ENCODE results near the gene MAD1L1.

The MAD1L1 gene

DNA sequence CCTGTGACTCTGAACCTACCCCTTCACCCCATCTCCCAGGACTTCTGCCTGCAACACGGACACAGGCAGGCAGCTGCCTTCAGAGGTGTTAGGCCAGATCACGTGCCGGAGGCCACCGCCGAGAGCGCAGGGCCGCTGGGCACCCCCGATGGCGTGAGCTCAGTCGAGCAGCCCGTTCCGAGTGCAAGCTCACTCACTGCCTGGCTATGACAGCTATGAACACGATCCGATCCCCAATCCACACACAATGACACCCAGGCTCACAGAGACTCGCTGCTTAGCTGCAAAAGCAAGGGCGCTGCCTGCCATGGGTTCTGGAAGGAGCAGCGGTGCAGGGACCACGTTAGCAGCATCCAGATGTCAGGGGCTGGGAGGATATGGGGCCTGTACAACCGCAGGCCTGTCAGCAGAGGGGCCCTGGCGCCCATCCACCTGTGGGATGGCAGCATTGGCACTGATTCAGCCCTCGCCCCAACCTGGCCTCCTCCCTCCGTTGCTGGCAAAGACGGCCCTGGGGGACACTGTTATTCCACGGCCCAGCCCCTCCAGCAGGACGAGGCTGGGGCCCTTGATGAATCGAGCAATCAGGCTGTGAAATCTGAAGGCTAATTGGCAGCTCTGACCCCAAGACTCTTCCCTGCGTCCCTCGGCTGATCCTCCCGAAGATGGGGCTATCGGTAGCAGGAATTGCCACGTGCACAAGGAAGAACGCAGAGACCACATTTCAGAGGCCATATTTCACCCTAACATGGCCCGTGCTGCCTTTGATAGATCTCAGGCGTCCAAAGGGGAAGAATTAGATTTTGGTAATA, 332.6 kb downstream of the MAD1L1 start:
- H3K4me3 ChIP-seq: no peak overlapping the region
- TF ChIP-seq FOXP2 (optimal IDR thresholded peaks at IDR 0.05; ENCODE audit: control extremely low read depth, extremely low read length, insufficient read depth) (no peak), POLR2AphosphoS5 (IDR thresholded peaks at IDR 0.05; ENCODE audit: borderline replicate concordance, low read depth, low read length) (no peak), EZH2 (IDR thresholded peaks at IDR 0.05) (no peak)
- H3K9ac ChIP-seq (ENCODE audit: insufficient read length): no peak overlapping the region
- H3K36me3 ChIP-seq (ENCODE audit: insufficient read depth, low read length): no peaks in the 10 kb centered on the region
- DNase-seq (ENCODE audit: low read depth, low spot score): no peak
- H3K27ac ChIP-seq: no peak overlapping the region
- H3K9me3 ChIP-seq (ENCODE audit: low read depth, low read length): no peaks in the 10 kb centered on the region

GRCh38 chr7:1899196-1899595, 333.5 kb downstream of the MAD1L1 start:
- no peak for TF ChIP-seq POLR2AphosphoS5 (IDR thresholded peaks at IDR 0.05; ENCODE audit: borderline replicate concordance, low read depth, low read length)
- TF ChIP-seq EZH2 (IDR thresholded peaks at IDR 0.05): no peak
- TF ChIP-seq FOXP2 (optimal IDR thresholded peaks at IDR 0.05; ENCODE audit: control extremely low read depth, extremely low read length, insufficient read depth): no peak
- no peak for DNase-seq (ENCODE audit: low read depth, low spot score)
- Histone ChIP-seq H3K9ac (ENCODE audit: insufficient read length) (no peak overlapping the region), H3K36me3 (ENCODE audit: insufficient read depth, low read length) (no peaks in the 10 kb centered on the region), H3K9me3 (ENCODE audit: low read depth, low read length) (no peaks in the 10 kb centered on the region), H3K27ac (no peak overlapping the region), H3K4me3 (no peak overlapping the region)

DNA sequence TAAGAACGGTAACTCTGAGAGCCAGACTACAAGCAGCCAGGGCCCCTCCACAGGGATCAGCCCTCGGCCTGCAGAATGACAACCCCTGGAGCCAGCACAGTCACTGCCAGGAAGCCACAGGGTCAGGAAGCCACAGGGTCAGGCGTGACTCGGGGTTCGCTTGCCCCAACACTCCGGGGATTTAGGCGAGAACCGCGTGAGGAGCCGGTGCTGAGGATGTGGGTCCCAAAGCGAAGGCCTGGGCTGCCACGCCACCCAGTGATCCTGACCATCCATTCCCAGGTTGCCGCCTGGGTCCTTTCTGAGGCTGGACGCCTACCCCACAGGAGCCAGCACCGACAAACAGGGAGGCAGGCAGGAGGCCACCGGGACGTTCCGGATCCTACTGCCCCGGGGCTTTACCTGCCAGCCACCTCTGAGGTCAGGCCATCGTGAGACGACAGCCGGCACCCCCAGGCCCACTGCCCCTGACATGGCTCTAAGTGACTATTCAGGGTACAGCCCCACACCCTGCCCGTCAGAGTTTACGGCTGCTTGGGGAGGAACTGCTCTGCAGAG, 334.0 kb downstream of the MAD1L1 start:
- Histone ChIP-seq H3K9me3 (ENCODE audit: low read depth, low read length) (no peaks in the 10 kb centered on the region), H3K4me3 (no peak overlapping the region), H3K9ac (ENCODE audit: insufficient read length) (no peak overlapping the region), H3K27ac (no peak overlapping the region), H3K36me3 (ENCODE audit: insufficient read depth, low read length) (no peaks in the 10 kb centered on the region)
- DNase-seq (ENCODE audit: low read depth, low spot score): no peak
- TF ChIP-seq FOXP2 (optimal IDR thresholded peaks at IDR 0.05; ENCODE audit: control extremely low read depth, extremely low read length, insufficient read depth) (no peak), EZH2 (IDR thresholded peaks at IDR 0.05) (no peak), POLR2AphosphoS5 (IDR thresholded peaks at IDR 0.05; ENCODE audit: borderline replicate concordance, low read depth, low read length) (no peak)

DNA sequence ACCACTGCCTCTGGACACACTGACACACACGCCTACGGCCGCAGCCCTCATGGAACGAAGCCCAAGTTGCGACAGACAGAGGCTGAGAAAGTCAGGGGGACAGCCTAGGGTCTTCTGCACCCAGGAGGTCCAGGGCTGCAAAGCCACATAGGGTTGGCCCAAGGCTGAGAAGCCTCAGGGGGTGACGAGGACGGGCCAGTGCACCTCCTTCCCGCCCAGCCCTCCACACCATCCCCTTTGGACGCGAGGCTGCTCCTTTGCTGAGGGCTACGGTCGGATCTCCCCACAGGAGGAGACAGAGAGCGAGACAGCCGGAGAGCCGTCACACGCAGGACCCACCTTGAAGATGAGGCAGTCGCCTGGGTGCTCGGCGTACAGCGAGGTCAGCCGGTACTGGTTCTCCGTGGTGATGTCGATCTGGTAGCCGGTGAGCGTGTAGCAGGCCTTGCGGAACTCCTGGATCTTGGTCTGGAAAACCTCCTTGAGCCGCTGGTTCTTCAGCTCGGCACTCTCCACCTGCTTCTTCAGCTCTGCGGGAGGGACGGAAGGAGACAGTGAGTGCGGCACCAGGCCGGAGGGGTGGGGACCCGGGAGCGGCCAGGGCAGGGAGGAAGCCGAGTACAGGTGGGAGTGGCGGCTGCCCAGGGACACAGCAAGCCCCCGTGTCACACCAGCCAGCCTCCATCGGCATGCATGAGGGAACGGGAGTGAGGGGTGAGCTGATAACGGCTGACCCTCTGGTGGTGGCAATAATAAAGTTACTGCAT, 334.7 kb downstream of the MAD1L1 start:
- Histone ChIP-seq H3K27ac (no peak overlapping the region), H3K9me3 (ENCODE audit: low read depth, low read length) (no peaks in the 10 kb centered on the region), H3K4me3 (no peak overlapping the region), H3K9ac (ENCODE audit: insufficient read length) (no peak overlapping the region), H3K36me3 (ENCODE audit: insufficient read depth, low read length) (no peaks in the 10 kb centered on the region)
- TF ChIP-seq EZH2 (IDR thresholded peaks at IDR 0.05) (no peak), FOXP2 (optimal IDR thresholded peaks at IDR 0.05; ENCODE audit: control extremely low read depth, extremely low read length, insufficient read depth) (no peak), POLR2AphosphoS5 (IDR thresholded peaks at IDR 0.05; ENCODE audit: borderline replicate concordance, low read depth, low read length) (no peak)
- no peak for DNase-seq (ENCODE audit: low read depth, low spot score)

DNA sequence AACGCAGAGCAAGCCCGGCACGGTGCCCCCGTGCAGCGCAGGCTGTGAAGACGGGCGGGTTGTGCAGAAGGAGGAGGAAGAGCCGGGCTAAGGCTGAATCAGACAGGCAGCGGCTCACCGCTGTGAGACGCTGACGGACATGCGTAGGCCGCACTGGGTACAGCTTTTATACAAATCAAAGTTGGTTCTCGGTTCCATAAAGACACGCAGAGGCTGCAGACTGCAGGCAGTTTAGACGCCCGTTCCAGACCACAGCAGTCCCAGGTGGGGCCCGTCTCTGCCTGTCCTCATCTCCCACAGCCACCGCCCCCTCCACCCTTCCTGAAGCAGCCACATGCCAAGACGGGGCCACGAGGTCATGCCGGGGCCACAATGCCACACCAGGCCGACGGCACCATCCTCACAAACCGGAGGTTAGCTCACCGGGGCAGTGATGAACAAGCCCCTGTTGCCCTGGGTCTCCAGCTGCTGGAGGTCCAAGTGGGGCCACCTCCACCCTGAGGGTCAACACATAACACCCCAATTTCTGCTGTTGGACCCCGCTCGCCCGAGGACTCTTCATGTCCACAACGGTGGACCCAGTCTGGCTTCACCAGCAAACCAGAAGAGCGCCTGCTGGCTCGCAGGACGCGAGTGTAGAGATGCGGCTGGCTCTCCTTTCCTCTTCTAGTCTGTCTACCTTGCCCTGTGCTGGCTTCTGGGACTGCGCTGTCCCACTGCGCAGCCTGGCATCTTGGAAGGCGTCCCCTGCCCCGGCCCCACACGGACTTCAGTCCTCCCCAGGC, 335.5 kb downstream of the MAD1L1 start:
- no peak for TF ChIP-seq EZH2 (IDR thresholded peaks at IDR 0.05)
- TF ChIP-seq POLR2AphosphoS5 (IDR thresholded peaks at IDR 0.05; ENCODE audit: borderline replicate concordance, low read depth, low read length): no peak
- TF ChIP-seq FOXP2 (optimal IDR thresholded peaks at IDR 0.05; ENCODE audit: control extremely low read depth, extremely low read length, insufficient read depth): no peak
- DNase-seq (ENCODE audit: low read depth, low spot score): no peak
- no peak overlapping the region for H3K4me3 ChIP-seq
- no peaks in the 10 kb centered on the region for H3K9me3 ChIP-seq (ENCODE audit: low read depth, low read length)
- no peaks in the 10 kb centered on the region for H3K36me3 ChIP-seq (ENCODE audit: insufficient read depth, low read length)
- H3K27ac ChIP-seq: no peak overlapping the region
- H3K9ac ChIP-seq (ENCODE audit: insufficient read length): no peak overlapping the region

- no peaks in the 10 kb centered on the region for H3K36me3 ChIP-seq (ENCODE audit: insufficient read depth, low read length)
- TF ChIP-seq FOXP2 (optimal IDR thresholded peaks at IDR 0.05; ENCODE audit: control extremely low read depth, extremely low read length, insufficient read depth) (no peak), EZH2 (IDR thresholded peaks at IDR 0.05) (no peak), POLR2AphosphoS5 (IDR thresholded peaks at IDR 0.05; ENCODE audit: borderline replicate concordance, low read depth, low read length) (no peak)
- no peak overlapping the region for H3K27ac ChIP-seq
- H3K9me3 ChIP-seq (ENCODE audit: low read depth, low read length): no peaks in the 10 kb centered on the region
- DNase-seq (ENCODE audit: low read depth, low spot score): no peak
- no peak overlapping the region for H3K4me3 ChIP-seq
- no peak overlapping the region for H3K9ac ChIP-seq (ENCODE audit: insufficient read length)
Observed at GRCh38 chr7:1895664-1896515, 336.9 kb downstream of the MAD1L1 start.

DNA sequence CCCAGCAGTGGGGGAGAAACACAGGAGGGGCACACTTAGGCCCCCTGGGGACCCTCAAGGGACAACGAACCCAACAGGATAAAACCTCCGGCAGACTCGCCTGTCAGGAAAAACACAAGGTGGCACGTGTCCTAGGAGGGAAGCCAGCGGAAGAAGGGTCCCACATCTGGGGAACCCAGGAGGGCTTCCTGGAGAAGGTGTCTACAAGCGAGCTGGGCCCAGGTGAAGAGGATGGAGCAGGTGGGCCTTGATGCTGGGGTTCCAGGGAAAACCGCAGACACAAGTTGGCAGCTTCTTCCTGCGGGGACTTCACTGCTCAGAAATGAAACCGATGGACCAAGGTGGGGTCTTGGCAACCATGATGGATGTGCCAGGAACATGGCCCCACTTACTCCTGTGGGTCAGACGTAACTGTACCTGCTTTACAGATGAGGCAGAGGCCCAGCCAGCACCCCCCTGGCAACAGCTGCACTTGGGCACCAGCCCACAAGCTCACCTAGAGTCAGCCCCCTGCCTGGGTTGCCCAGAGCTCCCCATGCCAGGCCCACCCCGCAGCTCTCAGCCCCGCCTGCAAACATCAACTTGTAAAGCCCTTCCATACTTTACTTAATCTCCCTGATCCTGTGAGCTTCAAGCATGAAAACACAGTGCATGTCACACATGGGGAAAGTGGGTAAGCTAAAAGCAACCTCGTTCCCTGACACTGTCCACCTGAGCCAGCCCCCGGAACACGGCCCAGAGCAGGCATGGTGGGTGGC, 337.7 kb downstream of the MAD1L1 start:
- Histone ChIP-seq H3K27ac (no peak overlapping the region), H3K36me3 (ENCODE audit: insufficient read depth, low read length) (no peaks in the 10 kb centered on the region), H3K9me3 (ENCODE audit: low read depth, low read length) (no peaks in the 10 kb centered on the region), H3K9ac (ENCODE audit: insufficient read length) (no peak overlapping the region), H3K4me3 (no peak overlapping the region)
- DNase-seq (ENCODE audit: low read depth, low spot score): no peak
- no peak for TF ChIP-seq EZH2 (IDR thresholded peaks at IDR 0.05)
- TF ChIP-seq FOXP2 (optimal IDR thresholded peaks at IDR 0.05; ENCODE audit: control extremely low read depth, extremely low read length, insufficient read depth): no peak
- no peak for TF ChIP-seq POLR2AphosphoS5 (IDR thresholded peaks at IDR 0.05; ENCODE audit: borderline replicate concordance, low read depth, low read length)
